Heart left ventricle (tissue), 13 donors: ENCODE data around the gene DENR.

Source experiments
- CTCF ChIP-seq, 12 donors: fragments of 200-600 bp; sonication (generic) in 4 of 12; IDR thresholded peaks; one replicate each; pipeline versions ENCODE4 v1.5.0 to v1.8.0; 2018 to 2022; ENCODE audit warnings: antibody characterized with exemption in 12 of 12, mild to moderate bottlenecking in 5 of 12
- POLR2A ChIP-seq, 2 donors: fragments of 450-650 bp; IDR thresholded peaks; one replicate each; pipeline ENCODE4 v1.6.1; 2017; ENCODE audit warnings: antibody characterized with exemption in 2 of 2, mild to moderate bottlenecking in 2 of 2, moderate library complexity in 2 of 2
- donor health status: ischemic (EF 13 %, LVEDD 7.1; RV severe dilation, severe dysfunction).
- donor health status: DM: no; HTN: yes; CAD: no.
- donor health status: DM: no; HTN: no; CAD: no.
- donor health status: ischemic (EF 25% LVEDD 6.9; RV normal size, moderate dysfunction).
- donor health status: ischemic (EF 25% LVEDD 5.7; RV mildly dilated, moderate dysfunction).
- donor health status: ischemic (EF 35%, LVEDD 5.7; RV mildly dilated, moderate dysfunction).
- donor health status: nonischemic (EF 11% LVEDD 7.7; RV severe dilation, severe dysfunction).
- donor health status: DM: yes; HTN: yes; CAD: no.
- donor health status: PGD.
- donor health status: ischemic (EF 29% LVEDD 5.4; RV normal size, mild dysfunction).
- donor health status: nonischemic (EF 23%, LVEDD 6.1; RV moderate dilation, normal function).

- TF ChIP-seq POLR2A (IDR thresholded peaks at IDR 0.05) (no peak), CTCF (IDR thresholded peaks at IDR 0.05) (no peak)
These were observed 2.9 kb upstream of the DENR start for GRCh38 chr12:122749569-122750332.
